Fibroblast of pulmonary artery (primary cell): ENCODE results near the gene TRIM37.

Experiments
- DNase-seq: peaks from one replicate; pipeline ENCODE4 v3.0.0-alpha.2; 2010; ENCODE audit warnings: low read depth
- H3K4me3 ChIP-seq: replicated peaks from 2 replicates; pipeline ENCODE4 v1.5.1; 2011; ENCODE audit warnings: low read depth, mild to moderate bottlenecking, control low read depth, low read length, moderate library complexity
- CTCF ChIP-seq: IDR thresholded peaks from 2 replicates; pipeline ENCODE4 v1.5.1; 2011; ENCODE audit warnings: mild to moderate bottlenecking, control low read depth, low read length, inconsistent platforms; ENCODE audit errors: missing control alignments

TRIM37 gene

GRCh38 chr17:59003860-59004259 is 102.8 kb downstream of the TRIM37 start:
- TF ChIP-seq CTCF, result no peak
- H3K4me3 ChIP-seq, result no peak overlapping the region
- DNase-seq, result no peak

- no peak for TF ChIP-seq CTCF
- no peak for DNase-seq
- H3K4me3 ChIP-seq, result no peak overlapping the region
Measured at GRCh38 chr17:59002848-59003247, 103.8 kb downstream of the TRIM37 start.

- TF ChIP-seq CTCF, result no peak
- H3K4me3 ChIP-seq, result no peak overlapping the region
- DNase-seq, result no peak
Measured at GRCh38 chr17:59002126-59002525, 104.6 kb downstream of the TRIM37 start.

DNA sequence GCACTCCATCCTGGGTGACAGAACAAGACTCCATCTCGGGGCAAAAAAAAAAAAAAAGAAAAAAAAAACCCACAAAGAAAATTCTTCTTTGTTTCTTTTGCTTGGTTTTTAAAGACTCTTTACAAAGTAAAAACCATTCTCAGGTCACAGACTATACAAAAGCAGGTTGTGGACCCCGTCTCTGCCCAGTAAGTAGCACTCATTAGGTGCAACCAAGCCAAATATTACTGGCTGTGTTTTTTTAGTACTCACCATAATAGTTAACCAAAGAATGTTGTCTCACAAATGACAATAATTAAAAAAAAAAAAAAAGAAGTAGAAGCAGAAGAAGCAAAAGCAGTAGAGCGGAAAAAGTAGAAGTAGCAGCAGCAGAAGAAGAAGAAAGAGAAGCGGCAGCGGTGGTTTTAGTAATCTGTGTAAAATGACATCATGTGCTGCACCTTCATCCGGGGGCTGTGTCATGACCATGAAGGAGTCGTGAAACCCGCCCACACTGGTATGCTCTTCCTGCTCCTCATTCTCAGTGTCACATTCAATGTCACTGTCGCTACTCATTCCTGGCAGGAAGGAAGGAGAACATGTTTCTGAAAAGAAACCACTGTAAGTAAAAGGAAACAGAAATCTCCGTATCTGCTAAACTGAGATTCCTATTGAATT is 105.4 kb downstream of the TRIM37 start:
- H3K4me3 ChIP-seq, result peak overlapping the region; percentile 40
- DNase-seq, result peak; percentile 64

GRCh38 chr17:59000022-59000421 is 106.7 kb downstream of the TRIM37 start:
- TF ChIP-seq CTCF, result no peak
- no peak for DNase-seq

More for the DNA sequence above, 105.4 kb downstream of the TRIM37 start:
- TF ChIP-seq CTCF, result no peak

DNA sequence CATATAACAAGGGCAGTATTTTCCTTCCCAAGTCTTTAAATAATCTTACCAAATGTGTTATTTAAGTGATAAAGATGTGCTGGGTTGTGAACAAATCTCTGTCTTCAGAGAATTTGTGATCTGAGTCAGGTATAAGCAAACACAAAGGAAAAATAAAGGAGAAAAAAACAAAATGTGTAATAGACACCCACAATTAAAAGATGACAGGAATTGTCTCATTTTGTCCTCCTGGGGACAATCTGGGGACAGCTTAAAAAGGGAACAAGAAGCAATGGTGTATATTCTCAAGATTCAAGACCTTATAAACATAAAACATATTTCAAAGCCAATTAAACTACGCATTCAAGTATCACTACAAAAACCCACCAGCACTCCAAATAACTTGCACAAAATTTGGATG is 107.2 kb downstream of the TRIM37 start:
- no peak for DNase-seq
- no peak overlapping the region for H3K4me3 ChIP-seq
- TF ChIP-seq CTCF, result no peak

More at GRCh38 chr17:59000022-59000421, 106.7 kb downstream of the TRIM37 start:
- H3K4me3 ChIP-seq, result no peak overlapping the region

GRCh38 chr17:58998871-58999270 is 107.8 kb downstream of the TRIM37 start:
- no peak for DNase-seq
- no peak overlapping the region for H3K4me3 ChIP-seq
- no peak for TF ChIP-seq CTCF
